ENCODE data around the gene NFIB. TPM values are rescaled to one million over a fixed set of nuclear protein-coding genes. Genes with fewer than 3 reads are reported as not detected.

The NFIB gene
- total and polyA plus RNA-seq, 2 of the 13 experiments (the other 11 are each of a cell fraction or from before 2014, with no cell fraction given): 0.98 to 4.6 TPM

DNA sequence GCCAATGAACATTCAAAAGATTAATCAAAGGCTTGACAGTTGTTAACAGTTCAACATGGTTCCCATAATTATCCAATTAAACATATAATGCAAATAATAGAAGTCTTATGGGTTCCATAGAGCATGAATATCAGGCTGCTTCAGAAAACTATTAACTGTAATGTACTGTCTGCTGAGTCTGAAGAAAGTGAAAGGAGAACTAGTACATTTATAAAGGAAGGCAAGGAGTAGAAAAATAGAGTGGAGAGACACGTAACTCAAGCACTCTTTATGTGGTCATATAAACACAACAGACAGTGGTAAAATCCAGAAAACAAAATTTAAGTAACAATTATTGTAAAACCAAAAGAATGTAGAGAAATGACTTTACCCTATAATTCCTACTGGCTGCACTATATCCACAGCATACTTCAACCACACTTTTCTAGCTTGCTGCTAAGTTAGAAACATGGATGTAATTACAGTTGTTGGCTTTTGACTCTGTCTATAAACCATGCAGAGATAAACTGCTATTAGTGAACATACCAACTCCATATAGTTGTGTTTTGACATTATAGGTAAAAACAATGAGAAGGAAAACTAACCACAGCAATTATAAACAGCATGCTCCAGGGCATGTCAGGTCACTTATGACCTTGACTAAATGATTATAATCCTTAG, 32.7 kb downstream of the NFIB start (continued):
- TF ChIP-seq, protein P1, sequence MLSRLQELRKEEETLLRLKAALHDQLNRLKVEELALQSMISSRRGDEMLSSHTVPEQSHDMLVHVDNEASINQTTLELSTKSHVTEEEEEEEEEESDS (CRISPR knock-in tag; IDR thresholded peaks at IDR 0.05; ENCODE audit: borderline replicate concordance): no peak
- no peak for TF ChIP-seq KAT8 (CRISPR knock-in tag; IDR thresholded peaks at IDR 0.05)
- no peak for TF ChIP-seq KLF11 (CRISPR knock-in tag; IDR thresholded peaks at IDR 0.05)
- no peak for TF ChIP-seq DNMT3B (CRISPR knock-in tag; conservative IDR thresholded peaks at IDR 0.05)
- TF ChIP-seq, protein P2, sequence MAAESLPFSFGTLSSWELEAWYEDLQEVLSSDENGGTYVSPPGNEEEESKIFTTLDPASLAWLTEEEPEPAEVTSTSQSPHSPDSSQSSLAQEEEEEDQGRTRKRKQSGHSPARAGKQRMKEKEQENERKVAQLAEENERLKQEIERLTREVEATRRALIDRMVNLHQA (CRISPR knock-in tag; IDR thresholded peaks at IDR 0.05): no peak
- no peak for TF ChIP-seq NFE2L1 (CRISPR knock-in tag; IDR thresholded peaks at IDR 0.05; ENCODE audit: borderline replicate concordance)
- no peak for TF ChIP-seq RCOR2 (CRISPR knock-in tag; IDR thresholded peaks at IDR 0.05)
- TF ChIP-seq POLR2AphosphoS2 (IDR thresholded peaks at IDR 0.05; ENCODE audit: low read depth, low read length): no peak
- no peak for TF ChIP-seq ZNF558 (CRISPR knock-in tag; IDR thresholded peaks at IDR 0.05; ENCODE audit: borderline replicate concordance)
- TF ChIP-seq FOXM1 (CRISPR knock-in tag; IDR thresholded peaks at IDR 0.05): no peak
- no peak for TF ChIP-seq ZNF564 (CRISPR knock-in tag; IDR thresholded peaks at IDR 0.05)
- TF ChIP-seq ZNF30 (CRISPR knock-in tag; IDR thresholded peaks at IDR 0.05): no peak

DNA sequence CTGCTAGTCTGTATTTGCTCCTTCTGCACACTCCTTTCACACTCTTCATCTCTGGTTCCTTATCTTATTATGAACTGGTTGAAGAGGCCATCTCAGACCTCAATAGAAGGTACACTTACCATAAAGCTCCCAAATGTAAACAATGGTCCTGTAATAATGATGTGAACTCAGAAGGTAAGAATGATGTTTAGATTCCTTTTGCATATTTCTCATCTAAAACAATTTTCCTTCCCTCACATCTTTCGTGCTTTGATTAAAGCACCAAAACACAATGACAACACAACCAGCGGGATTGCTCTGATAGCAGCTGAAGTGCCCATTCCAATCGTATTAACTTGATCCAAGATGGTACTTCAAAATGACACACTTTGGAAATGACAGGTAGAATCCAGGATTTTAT, 34.3 kb downstream of the NFIB start:
- in situ Hi-C loops (cut with HindIII; ENCODE audit: extremely low pct_ligation_motif_present, low pct_unique_long_range_greater_than_20kb) (loop anchor here (25.0 kb wide), 1 partner anchor 108 kb away; no protein-coding TSS in a partner anchor), intact Hi-C loops (cut with micrococcal nuclease; ENCODE audit: unreplicated experiment) (no loop called here)
- H3K9ac ChIP-seq (ENCODE audit: insufficient read depth, low read depth, low read length): no peak overlapping the region
- H3K36me3 ChIP-seq (replicated peaks in 1 of 2; ENCODE audit: control insufficient read depth in 1 of 2, insufficient read depth in 2 of 2, low read length in 2 of 2): no peaks in the 10 kb centered on the region
- H3K4me2 ChIP-seq (ENCODE audit: low read depth, low read length): no peak overlapping the region
- POLR2A ChIA-PET: no interaction called here
- no peak overlapping the region for H3K4me3 ChIP-seq (replicated peaks in 1 of 3; ENCODE audit: insufficient read depth in 1 of 3, low read depth in 2 of 3, low read length in 3 of 3)
- no peaks in the 10 kb centered on the region for H3K9me3 ChIP-seq (ENCODE audit: low read length)
- DNase-seq (ENCODE audit: low spot score) (no peak), FAIRE-seq (no peak), ATAC-seq (no peak)
- 55% methylated on average over 3 of the region's 3 CpGs for WGBS (ENCODE audit: low lambda C conversion rate)
- H3K4me1 ChIP-seq (ENCODE audit: insufficient read depth, low read length): peaks cover 32% of the 10 kb centered on the region
- no peak overlapping the region for H3K27ac ChIP-seq (ENCODE audit: extremely low read length, insufficient read depth, low read length)
- TF ChIP-seq ZBTB38 (CRISPR knock-in tag; IDR thresholded peaks at IDR 0.05) (no peak), HNRNPUL1 (IDR thresholded peaks at IDR 0.05; ENCODE audit: low read depth, low read length) (no peak), ZMYM3 (CRISPR knock-in tag; IDR thresholded peaks at IDR 0.05) (no peak), ZSCAN21 (CRISPR knock-in tag; IDR thresholded peaks at IDR 0.05; ENCODE audit: borderline replicate concordance) (no peak)
- TF ChIP-seq, protein P3, sequence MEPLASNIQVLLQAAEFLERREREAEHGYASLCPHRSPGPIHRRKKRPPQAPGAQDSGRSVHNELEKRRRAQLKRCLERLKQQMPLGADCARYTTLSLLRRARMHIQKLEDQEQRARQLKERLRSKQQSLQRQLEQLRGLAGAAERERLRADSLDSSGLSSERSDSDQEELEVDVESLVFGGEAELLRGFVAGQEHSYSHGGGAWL (CRISPR knock-in tag; IDR thresholded peaks at IDR 0.05): no peak
- no peaks in the 10 kb centered on the region for H4K20me1 ChIP-seq (ENCODE audit: insufficient read depth, low read length)
- no peaks in the 10 kb centered on the region for H3K27me3 ChIP-seq (ENCODE audit: control insufficient read depth in 1 of 2, insufficient read depth in 2 of 2, low read length in 2 of 2)
- no peaks in the 10 kb centered on the region for H3K79me2 ChIP-seq (ENCODE audit: insufficient read depth, low read length)
- H2AFZ ChIP-seq (ENCODE audit: low read length): no peak overlapping the region
- CTCF ChIA-PET (ENCODE audit: low intra/inter-chr PET ratio, low total read pairs): no interaction called here
- no TSS peak for BruUV-seq (replicated peaks)

Data from HepG2 (cell line).